PC-3 (cell line): Measurements from ENCODE around the gene RASL11B. TPM values are rescaled to one million over a fixed set of nuclear protein-coding genes. Genes with fewer than 3 reads are reported as not detected.
A peak's percentile ranks its signal among the peaks of the same experiment; 100 is the strongest.

Experiments used
- ATAC-seq: fragments of 200-7000 bp; cut with Tn5 transposase; 2 replicates; pipeline ENCODE4 v1.9.1; 2020; ENCODE audit warnings: mild to moderate bottlenecking, moderate library complexity
- BruUV-seq: library from RNA; stranded (reverse); fragments of 400-500 nt; replicated peaks from 2 replicates; lab custom pipeline; 2021; lab: Mats Ljungman, UMichigan
- CTCF ChIA-PET: fragments of 300-600 bp; sonication (Branson Sonifier 250); formaldehyde crosslinking; loops from one replicate; lab custom pipeline; 2022; ENCODE audit warnings: antibody characterized with exemption; lab: Charles Lee
- POLR2A ChIA-PET: fragments of 300-600 bp; sonication (Branson Sonifier 250); formaldehyde crosslinking; loops from one replicate; lab custom pipeline; 2022; ENCODE audit warnings: antibody characterized with exemption; ENCODE audit not compliant: unreplicated experiment; lab: Charles Lee
- DNase-seq: peaks from one replicate; pipeline ENCODE4 v3.0.0-alpha.2; 2015
- H2AFZ ChIP-seq: fragments of 300-600 bp; sonication (generic); 2 replicates; pipeline ENCODE4 v1.6.0; 2016; ENCODE audit warnings: antibody characterized with exemption, low read length
- H3F3A ChIP-seq: fragments of 300-600 bp; sonication (generic); one replicate; pipeline ENCODE4 v1.6.0; 2017; ENCODE audit warnings: antibody characterized with exemption, low read length, control low read depth, mild to moderate bottlenecking; ENCODE audit not compliant: unreplicated experiment
- H3K27ac ChIP-seq: fragments of 300-600 bp; sonication (generic); 2 replicates; pipeline ENCODE4 v1.5.1; 2016; ENCODE audit warnings: mild to moderate bottlenecking, low read length
- H3K27me3 ChIP-seq: fragments of 300-600 bp; sonication (generic); 2 replicates; pipeline ENCODE4 v1.6.1; 2016; ENCODE audit warnings: low read length, mixed read lengths
- H3K36me3 ChIP-seq: fragments of 300-600 bp; sonication (generic); 2 replicates; pipeline ENCODE4 v1.6.1; 2016; ENCODE audit warnings: low read depth, mixed run types, low read length, mixed read lengths
- H3K4me1 ChIP-seq: fragments of 300-600 bp; sonication (generic); 2 replicates; pipeline ENCODE4 v1.5.1; 2016; ENCODE audit warnings: low read length; ENCODE audit not compliant: insufficient read depth
- H3K4me2 ChIP-seq: fragments of 300-600 bp; sonication (generic); 2 replicates; pipeline ENCODE4 v1.6.0; 2016; ENCODE audit warnings: low read length
- H3K4me3 ChIP-seq: fragments of 300-600 bp; sonication (generic); 2 replicates; pipeline ENCODE4 v1.5.1; 2016; ENCODE audit warnings: mild to moderate bottlenecking, low read length, mixed read lengths
- H3K79me2 ChIP-seq: fragments of 300-600 bp; sonication (generic); 2 replicates; pipeline ENCODE4 v1.6.1; 2017; ENCODE audit warnings: low read length, mixed read lengths
- H3K9ac ChIP-seq: fragments of 300-600 bp; sonication (generic); 2 replicates; pipeline ENCODE4 v1.6.0; 2016; ENCODE audit warnings: mild to moderate bottlenecking, low read length
- H3K9me2 ChIP-seq: fragments of 300-600 bp; sonication (generic); replicated peaks from 2 replicates; pipeline ENCODE4 v1.6.1; 2016; ENCODE audit warnings: mixed run types, low read length, mixed read lengths
- H3K9me3 ChIP-seq: fragments of 300-600 bp; sonication (generic); 2 replicates; pipeline ENCODE4 v1.6.1; 2016; ENCODE audit warnings: low read length, mixed read lengths
- H4K20me1 ChIP-seq: fragments of 300-600 bp; sonication (generic); 2 replicates; pipeline ENCODE4 v1.6.1; 2016; ENCODE audit warnings: low read length, mixed read lengths
- EZH2 ChIP-seq: fragments of 300-600 bp; sonication (generic); IDR thresholded peaks from one replicate; pipeline ENCODE4 v1.6.1; 2017; ENCODE audit warnings: antibody characterized with exemption, mild to moderate bottlenecking, low read length; ENCODE audit not compliant: unreplicated experiment
- EZH2phosphoT487 ChIP-seq: fragments of 300-600 bp; sonication (generic); IDR thresholded peaks from 2 replicates; pipeline ENCODE4 v1.6.1; 2018; ENCODE audit warnings: mild to moderate bottlenecking, antibody characterized with exemption, low read length, borderline replicate concordance
- intact Hi-C: fragments of 100-400 bp; cut with micrococcal nuclease; formaldehyde crosslinking; loops from 2 replicates; pipeline ENCODE4 v1.9.0; 2023
- total RNA-seq: library from RNA; depleted of rRNA; stranded (reverse); fragments of >200 nt; gene quantifications from 2 replicates; pipeline ENCODE4 v1.2.3, GENCODE V29; 2014
- TF ChIP-seq, protein P1 (sequence below): fragments of 300-600 bp; sonication (generic); conservative IDR thresholded peaks from 2 replicates; pipeline ENCODE4 v1.5.1; 2017; ENCODE audit warnings: antibody characterized with exemption, low read depth, mild to moderate bottlenecking, low read length

Gene RASL11B
- total RNA-seq, 1 experiment from 2014 or later, result 0.07 TPM

DNA sequence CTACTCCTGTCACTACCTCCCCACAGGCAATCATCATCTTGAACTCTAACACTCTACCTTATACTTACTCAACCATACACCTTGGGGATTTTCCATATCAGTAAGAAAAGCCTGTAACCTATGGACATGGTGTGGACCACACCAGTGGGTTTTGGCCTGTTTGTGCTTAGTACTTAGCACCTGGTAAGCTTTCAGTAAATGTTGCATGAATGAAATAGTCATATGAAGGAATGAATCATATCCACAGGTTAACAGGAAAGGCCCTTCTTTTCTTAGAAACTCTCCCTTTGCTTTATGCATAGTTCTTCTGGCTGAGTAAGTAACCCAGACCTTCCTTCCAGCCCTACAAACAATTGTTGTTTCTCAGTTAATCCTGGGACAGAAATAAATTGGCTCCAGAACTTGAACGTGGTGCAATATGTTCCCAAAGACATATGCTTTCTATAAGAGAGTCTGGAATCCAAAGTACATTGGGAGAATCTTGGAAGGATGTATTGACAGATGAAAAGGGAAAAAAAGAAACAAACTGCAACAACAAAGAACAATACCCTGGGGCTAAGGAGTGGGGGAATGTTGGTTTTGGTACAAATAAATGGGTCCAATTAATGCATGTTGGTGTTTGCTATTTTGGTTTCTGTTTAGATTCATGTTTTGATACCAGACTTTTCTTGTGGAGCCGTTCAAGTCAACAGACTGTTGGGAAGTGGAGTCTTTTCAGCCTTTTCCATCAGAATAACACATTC lies 27.8 kb downstream of the RASL11B start:
- TF ChIP-seq EZH2 (no peak), EZH2phosphoT487 (no peak)
- TF ChIP-seq, protein P1, sequence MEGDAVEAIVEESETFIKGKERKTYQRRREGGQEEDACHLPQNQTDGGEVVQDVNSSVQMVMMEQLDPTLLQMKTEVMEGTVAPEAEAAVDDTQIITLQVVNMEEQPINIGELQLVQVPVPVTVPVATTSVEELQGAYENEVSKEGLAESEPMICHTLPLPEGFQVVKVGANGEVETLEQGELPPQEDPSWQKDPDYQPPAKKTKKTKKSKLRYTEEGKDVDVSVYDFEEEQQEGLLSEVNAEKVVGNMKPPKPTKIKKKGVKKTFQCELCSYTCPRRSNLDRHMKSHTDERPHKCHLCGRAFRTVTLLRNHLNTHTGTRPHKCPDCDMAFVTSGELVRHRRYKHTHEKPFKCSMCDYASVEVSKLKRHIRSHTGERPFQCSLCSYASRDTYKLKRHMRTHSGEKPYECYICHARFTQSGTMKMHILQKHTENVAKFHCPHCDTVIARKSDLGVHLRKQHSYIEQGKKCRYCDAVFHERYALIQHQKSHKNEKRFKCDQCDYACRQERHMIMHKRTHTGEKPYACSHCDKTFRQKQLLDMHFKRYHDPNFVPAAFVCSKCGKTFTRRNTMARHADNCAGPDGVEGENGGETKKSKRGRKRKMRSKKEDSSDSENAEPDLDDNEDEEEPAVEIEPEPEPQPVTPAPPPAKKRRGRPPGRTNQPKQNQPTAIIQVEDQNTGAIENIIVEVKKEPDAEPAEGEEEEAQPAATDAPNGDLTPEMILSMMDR, result no peak
- no peaks in the 10 kb centered on the region for H3K36me3 ChIP-seq
- BruUV-seq, result no TSS peak
- H2AFZ ChIP-seq, result no peak overlapping the region
- intact Hi-C loops, result no loop called here
- H4K20me1 ChIP-seq, result no peaks in the 10 kb centered on the region
- no peaks in the 10 kb centered on the region for H3K27me3 ChIP-seq
- H3K9me2 ChIP-seq, result no peaks in the 10 kb centered on the region
- H3K9me3 ChIP-seq, result no peaks in the 10 kb centered on the region
- H3K4me1 ChIP-seq, result peaks cover 3% of the 10 kb centered on the region
- POLR2A ChIA-PET, result no interaction called here
- H3K79me2 ChIP-seq, result no peaks in the 10 kb centered on the region
- ATAC-seq (no peak), DNase-seq (peak; percentile 22)
- no peak overlapping the region for H3K4me3 ChIP-seq
- H3K27ac ChIP-seq, result no peak overlapping the region
- CTCF ChIA-PET, result no interaction called here
- H3K4me2 ChIP-seq, result no peak overlapping the region
- H3K9ac ChIP-seq, result no peak overlapping the region
- no peaks in the 10 kb centered on the region for H3F3A ChIP-seq

DNA sequence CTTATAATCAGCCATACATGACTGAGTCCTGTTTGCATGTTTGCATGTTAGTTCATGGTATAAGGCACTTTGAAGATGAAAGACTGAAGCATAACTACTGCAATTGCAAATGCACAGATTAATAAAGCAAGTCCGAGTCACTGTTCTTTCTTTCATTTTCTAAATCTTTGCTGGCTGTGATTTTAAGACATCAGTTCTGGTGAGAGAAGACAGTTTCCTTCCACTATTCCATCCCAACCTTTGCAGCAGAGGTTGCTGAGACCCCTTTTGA lies 28.3 kb downstream of the RASL11B start:
- ChIA-PET CTCF (no interaction called here), POLR2A (no interaction called here)
- Histone ChIP-seq H3K4me1 (no peaks in the 10 kb centered on the region), H3K9me3 (no peaks in the 10 kb centered on the region), H2AFZ (no peak overlapping the region), H4K20me1 (no peaks in the 10 kb centered on the region), H3K4me2 (no peak overlapping the region), H3K36me3 (no peaks in the 10 kb centered on the region), H3K27me3 (no peaks in the 10 kb centered on the region), H3K4me3 (no peak overlapping the region), H3K9ac (no peak overlapping the region), H3K79me2 (no peaks in the 10 kb centered on the region), H3K27ac (no peak overlapping the region), H3F3A (no peaks in the 10 kb centered on the region), H3K9me2 (no peaks in the 10 kb centered on the region)
- no TSS peak for BruUV-seq
- intact Hi-C loops, result no loop called here
- ATAC-seq, result no peak
- no peak for DNase-seq
- TF ChIP-seq, protein P1, result no peak
- TF ChIP-seq EZH2, result no peak
- no peak for TF ChIP-seq EZH2phosphoT487

DNA sequence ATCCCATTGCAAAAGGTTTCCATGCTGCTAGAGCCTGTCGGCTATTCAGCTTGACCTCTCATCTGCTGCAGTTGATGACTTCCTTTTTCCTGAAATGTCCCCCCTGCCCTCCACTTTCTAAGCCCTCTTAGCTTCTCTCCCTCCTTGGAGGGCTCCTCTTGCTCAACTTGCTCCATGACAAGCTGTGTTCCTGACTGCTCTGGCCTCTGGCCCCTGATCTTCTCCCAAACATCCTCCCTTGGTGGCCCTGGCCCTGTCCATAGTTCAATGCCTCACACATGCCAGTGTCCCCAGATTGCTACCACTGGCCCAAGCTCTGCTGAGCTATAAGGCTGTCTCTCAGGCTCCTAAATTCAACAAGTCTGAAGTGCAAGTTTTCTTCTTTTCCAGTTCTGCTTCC lies 29.6 kb downstream of the RASL11B start:
- no peak overlapping the region for H2AFZ ChIP-seq
- no TSS peak for BruUV-seq
- no peak overlapping the region for H3K4me3 ChIP-seq
- intact Hi-C loops, result no loop called here
- H3K4me1 ChIP-seq, result no peaks in the 10 kb centered on the region
- ATAC-seq, result no peak
- H3K27me3 ChIP-seq, result no peaks in the 10 kb centered on the region
- no peak for DNase-seq
- no peak overlapping the region for H3K4me2 ChIP-seq
- ChIA-PET CTCF (no interaction called here), POLR2A (no interaction called here)
- H3K9ac ChIP-seq, result no peak overlapping the region
- no peaks in the 10 kb centered on the region for H4K20me1 ChIP-seq
- no peaks in the 10 kb centered on the region for H3K9me2 ChIP-seq
- no peaks in the 10 kb centered on the region for H3F3A ChIP-seq
- no peaks in the 10 kb centered on the region for H3K36me3 ChIP-seq
- no peak for TF ChIP-seq EZH2phosphoT487
- TF ChIP-seq EZH2, result no peak
- TF ChIP-seq, protein P1, result no peak
- H3K9me3 ChIP-seq, result no peaks in the 10 kb centered on the region
- no peak overlapping the region for H3K27ac ChIP-seq
- H3K79me2 ChIP-seq, result no peaks in the 10 kb centered on the region
